Measurements from ENCODE around the gene POLR3G. TPM values are rescaled to one million over a fixed set of nuclear protein-coding genes. Genes with fewer than 3 reads are reported as not detected.

POLR3G gene
- polyA plus RNA-seq (2013, experiment 1 of 2), result 3.6 TPM
- polyA plus RNA-seq (2013, experiment 2 of 2), result 6.6 TPM

DNA sequence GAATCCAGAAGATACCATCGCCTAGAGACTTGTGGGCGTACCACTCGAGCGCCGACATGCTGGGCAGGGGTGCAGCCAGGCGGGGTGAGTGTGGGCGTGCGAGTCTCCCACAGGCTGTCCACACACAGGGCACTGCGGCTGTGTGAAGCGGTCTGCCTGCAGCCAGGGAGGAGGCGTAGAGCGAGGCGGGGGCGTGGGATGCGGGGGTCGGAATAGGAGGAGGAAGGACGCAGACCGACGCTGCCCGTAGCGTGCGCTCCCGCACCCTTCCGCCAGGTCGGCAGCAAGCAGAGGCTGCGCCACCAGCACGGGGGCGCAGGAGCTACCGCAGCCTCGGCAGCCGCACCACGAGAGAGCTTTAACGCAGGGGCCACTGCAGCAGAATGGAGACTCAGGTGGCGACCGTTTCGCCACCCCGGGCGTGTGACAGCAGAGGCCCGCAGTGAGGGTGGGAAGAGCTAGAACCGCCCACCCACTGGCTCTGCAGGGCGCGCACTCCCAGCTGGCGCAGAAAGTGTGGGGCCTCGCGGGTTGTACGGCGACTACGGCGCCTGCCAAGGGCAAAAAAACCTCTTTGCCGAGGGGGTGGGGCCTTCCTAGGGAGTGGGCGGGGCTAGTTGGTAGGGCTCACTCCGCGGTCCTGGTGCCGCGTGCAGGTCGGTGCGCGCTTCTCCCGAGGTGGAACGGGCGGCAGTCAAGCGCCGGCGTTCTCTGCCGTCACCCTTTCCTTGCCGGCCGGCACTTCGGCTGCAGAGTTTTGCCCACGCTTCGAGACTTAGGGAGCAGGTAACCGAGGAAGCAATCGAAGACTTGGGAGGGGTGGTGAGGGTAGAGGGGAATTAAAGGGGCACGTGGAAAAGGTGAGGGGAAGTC lies at the start of gene POLR3G, which contains the start of gene MBLAC2:
Gene POLR3G (plus strand): TSS at position 630 of the 873 bp plus-strand sequence. CDS start 10,704 bp downstream, outside the sequence.
Gene MBLAC2 (minus strand): TSS at position 537 of the 873 bp plus-strand sequence. CDS start 479 bp downstream, at position 58.
- H3K4me3 ChIP-seq (ENCODE audit: extremely low read depth, insufficient read depth, low read length, poor library complexity, severe bottlenecking), result peak within 1 kb of the TSS; percentile 81
- no peaks in the 10 kb centered on the region for H3K4me1 ChIP-seq (ENCODE audit: control insufficient read depth, insufficient read depth, low read length, poor library complexity, severe bottlenecking)
- H3K9me3 ChIP-seq (ENCODE audit: control insufficient read depth, low read length), result no peaks in the 10 kb centered on the region
- peak within 1 kb of the TSS; percentile 62 for H3K27ac ChIP-seq (ENCODE audit: low read depth, low read length, severe bottlenecking)
- no peaks in the 10 kb centered on the region for H3K36me3 ChIP-seq (ENCODE audit: control insufficient read depth, insufficient read depth, low read length)
- 0% methylated on average over 41 to 68 of the region's 73 CpGs for WGBS, 2 experiments (ENCODE audit: insufficient coverage in 2 of 2)

GRCh38 chr5:90434116-90434714 lies 40.4 kb upstream of the POLR3G start:
- Histone ChIP-seq H3K9me3 (ENCODE audit: control insufficient read depth, low read length) (no peaks in the 10 kb centered on the region), H3K27ac (ENCODE audit: low read depth, low read length, severe bottlenecking) (no peak overlapping the region), H3K4me3 (ENCODE audit: extremely low read depth, insufficient read depth, low read length, poor library complexity, severe bottlenecking) (no peak overlapping the region), H3K36me3 (ENCODE audit: control insufficient read depth, insufficient read depth, low read length) (no peaks in the 10 kb centered on the region), H3K4me1 (ENCODE audit: control insufficient read depth, insufficient read depth, low read length, poor library complexity, severe bottlenecking) (no peaks in the 10 kb centered on the region)
- whole genome bisulfite sequencing, 2 experiments (ENCODE audit: insufficient coverage in 2 of 2), result 50% methylated on average over 1 of the region's 5 CpGs; no CpG with 5 or more reads in 1 of the 2 experiments

DNA sequence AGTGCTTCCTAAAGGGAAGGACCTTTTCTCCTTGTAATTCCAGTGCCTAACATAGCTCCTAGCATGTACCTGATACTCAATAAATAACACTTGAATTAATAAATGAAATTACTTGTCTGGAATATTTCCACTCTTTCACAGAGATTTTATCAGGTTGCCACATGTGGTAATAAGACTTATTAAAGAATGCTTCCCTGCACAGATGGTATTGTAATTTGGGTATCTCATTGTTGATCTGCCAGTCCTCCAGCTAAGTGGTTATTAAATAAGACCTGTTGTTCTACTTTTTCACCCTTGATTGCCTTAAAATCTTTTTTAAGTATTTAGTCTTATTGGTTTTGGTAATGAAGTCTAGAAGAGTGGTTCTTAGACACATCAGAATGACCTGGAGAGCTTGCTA lies 37.0 kb upstream of the POLR3G start:
- H3K4me1 ChIP-seq (ENCODE audit: control insufficient read depth, insufficient read depth, low read length, poor library complexity, severe bottlenecking), result no peaks in the 10 kb centered on the region
- H3K9me3 ChIP-seq (ENCODE audit: control insufficient read depth, low read length), result no peaks in the 10 kb centered on the region
- H3K36me3 ChIP-seq (ENCODE audit: control insufficient read depth, insufficient read depth, low read length), result no peaks in the 10 kb centered on the region
- H3K27ac ChIP-seq (ENCODE audit: low read depth, low read length, severe bottlenecking), result no peak overlapping the region
- H3K4me3 ChIP-seq (ENCODE audit: extremely low read depth, insufficient read depth, low read length, poor library complexity, severe bottlenecking), result no peak overlapping the region

- Histone ChIP-seq H3K4me1 (ENCODE audit: control insufficient read depth, insufficient read depth, low read length, poor library complexity, severe bottlenecking) (no peaks in the 10 kb centered on the region), H3K4me3 (ENCODE audit: extremely low read depth, insufficient read depth, low read length, poor library complexity, severe bottlenecking) (no peak overlapping the region), H3K36me3 (ENCODE audit: control insufficient read depth, insufficient read depth, low read length) (no peaks in the 10 kb centered on the region), H3K9me3 (ENCODE audit: control insufficient read depth, low read length) (no peaks in the 10 kb centered on the region), H3K27ac (ENCODE audit: low read depth, low read length, severe bottlenecking) (no peak overlapping the region)
- 100% methylated on average over 1 of the region's 1 CpG; no CpG with 5 or more reads in 1 of the 2 experiments for WGBS, 2 experiments (ENCODE audit: insufficient coverage in 2 of 2)
Measured at GRCh38 chr5:90438100-90438499, 36.6 kb upstream of the POLR3G start.

DNA sequence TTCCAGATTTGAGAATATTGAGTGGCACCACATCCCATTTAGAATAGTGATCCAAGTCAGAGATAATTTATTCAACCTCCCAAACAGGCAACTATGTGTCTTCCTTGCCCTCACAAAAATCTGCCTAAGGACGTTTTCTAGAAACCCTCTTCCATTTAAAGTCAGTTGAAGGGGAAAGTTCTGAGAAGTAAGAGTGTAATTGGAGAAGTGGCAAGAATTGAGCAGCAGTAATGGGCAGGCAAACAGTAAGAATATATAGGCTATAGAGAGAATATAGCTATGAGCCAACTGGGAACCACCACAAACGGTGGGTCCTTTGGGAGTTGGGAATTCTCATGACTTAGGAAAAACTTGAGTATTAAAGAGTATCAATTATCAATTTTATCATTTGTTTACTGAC lies 34.0 kb upstream of the POLR3G start:
- H3K9me3 ChIP-seq (ENCODE audit: control insufficient read depth, low read length), result no peaks in the 10 kb centered on the region
- 100% methylated on average over 1 of the region's 2 CpGs; no CpG with 5 or more reads in 1 of the 2 experiments for WGBS, 2 experiments (ENCODE audit: insufficient coverage in 2 of 2)
- H3K4me3 ChIP-seq (ENCODE audit: extremely low read depth, insufficient read depth, low read length, poor library complexity, severe bottlenecking), result no peak overlapping the region
- H3K4me1 ChIP-seq (ENCODE audit: control insufficient read depth, insufficient read depth, low read length, poor library complexity, severe bottlenecking), result no peaks in the 10 kb centered on the region
- H3K36me3 ChIP-seq (ENCODE audit: control insufficient read depth, insufficient read depth, low read length), result no peaks in the 10 kb centered on the region
- no peak overlapping the region for H3K27ac ChIP-seq (ENCODE audit: low read depth, low read length, severe bottlenecking)

DNA sequence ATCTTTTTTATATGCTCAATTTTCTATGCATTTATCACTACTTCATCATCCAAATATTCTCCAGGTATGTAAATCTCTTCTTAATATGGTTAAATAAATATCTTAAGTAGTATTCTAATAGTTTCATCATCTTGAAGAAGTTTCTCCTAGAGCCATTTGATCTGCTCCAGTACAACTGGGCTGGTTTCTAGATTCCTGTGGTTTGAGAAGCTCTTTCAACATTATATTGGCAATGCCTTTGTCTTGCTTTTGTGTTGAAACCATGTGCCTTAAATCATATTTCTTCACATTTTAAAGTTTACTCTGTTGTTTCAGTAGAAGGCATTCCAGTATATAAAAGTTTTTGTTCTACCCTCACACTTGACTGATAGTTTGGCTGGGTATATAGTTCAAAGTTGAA lies 27.7 kb upstream of the POLR3G start:
- Histone ChIP-seq H3K27ac (ENCODE audit: low read depth, low read length, severe bottlenecking) (no peak overlapping the region), H3K36me3 (ENCODE audit: control insufficient read depth, insufficient read depth, low read length) (no peaks in the 10 kb centered on the region), H3K4me3 (ENCODE audit: extremely low read depth, insufficient read depth, low read length, poor library complexity, severe bottlenecking) (no peak overlapping the region), H3K9me3 (ENCODE audit: control insufficient read depth, low read length) (no peaks in the 10 kb centered on the region), H3K4me1 (ENCODE audit: control insufficient read depth, insufficient read depth, low read length, poor library complexity, severe bottlenecking) (no peaks in the 10 kb centered on the region)

DNA sequence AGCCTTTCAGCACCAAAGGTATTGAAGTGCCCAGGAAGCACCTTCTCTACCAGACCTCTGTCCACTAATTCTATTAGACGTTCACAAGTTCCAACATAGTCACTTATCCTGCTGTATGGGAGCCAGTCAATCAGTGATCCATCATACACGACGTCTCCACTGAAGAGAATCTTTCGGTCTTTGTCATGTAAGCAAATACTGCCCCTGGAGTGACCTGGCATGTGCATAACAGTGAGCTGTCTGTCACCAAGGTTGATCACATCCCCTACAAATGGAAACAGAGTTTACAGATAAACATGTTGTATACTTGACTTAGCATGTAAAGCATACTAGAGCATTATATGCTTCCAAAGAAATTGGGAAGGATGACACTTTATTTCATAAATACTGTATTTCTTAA lies 13.4 kb upstream of the POLR3G start:
- no peaks in the 10 kb centered on the region for H3K4me1 ChIP-seq (ENCODE audit: control insufficient read depth, insufficient read depth, low read length, poor library complexity, severe bottlenecking)

DNA sequence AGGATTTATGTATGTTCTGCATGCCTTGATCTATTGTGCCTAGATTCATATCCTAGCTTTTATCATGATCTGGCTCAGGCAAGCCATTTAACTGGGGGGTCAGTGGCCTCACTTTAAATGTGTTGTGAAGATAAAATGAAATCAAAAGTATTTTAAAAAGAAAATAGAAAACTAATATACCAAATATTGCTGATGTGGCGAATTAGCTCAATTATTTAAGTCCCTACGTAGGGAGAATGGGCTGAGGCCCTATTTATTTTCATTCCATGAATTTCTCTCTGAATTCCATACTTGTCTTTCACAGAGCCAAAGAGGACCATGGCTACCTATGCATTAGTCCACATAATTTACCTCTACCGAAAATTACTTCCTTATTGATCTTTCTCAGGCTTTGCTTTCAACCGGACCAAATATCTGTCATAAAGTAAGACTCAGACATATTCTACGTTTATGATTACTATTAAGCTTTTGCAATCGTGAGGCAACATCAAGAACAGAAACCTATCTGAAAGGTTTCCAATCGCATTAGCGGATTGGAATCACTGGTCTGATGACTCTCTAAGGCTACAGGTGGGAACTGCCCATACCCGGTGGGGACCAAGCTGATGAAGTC lies 1.8 kb upstream of the POLR3G start:
- WGBS, 2 experiments (ENCODE audit: insufficient coverage in 2 of 2), result 48 to 52% methylated on average over 8 to 9 of the region's 9 CpGs
- Histone ChIP-seq H3K4me1 (ENCODE audit: control insufficient read depth, insufficient read depth, low read length, poor library complexity, severe bottlenecking) (no peaks in the 10 kb centered on the region), H3K9me3 (ENCODE audit: control insufficient read depth, low read length) (no peaks in the 10 kb centered on the region), H3K27ac (ENCODE audit: low read depth, low read length, severe bottlenecking) (no peak overlapping the region), H3K4me3 (ENCODE audit: extremely low read depth, insufficient read depth, low read length, poor library complexity, severe bottlenecking) (peak overlapping the region; percentile 81), H3K36me3 (ENCODE audit: control insufficient read depth, insufficient read depth, low read length) (no peaks in the 10 kb centered on the region)

More for the DNA sequence above, 13.4 kb upstream of the POLR3G start:
- H3K4me3 ChIP-seq (ENCODE audit: extremely low read depth, insufficient read depth, low read length, poor library complexity, severe bottlenecking), result no peak overlapping the region
- H3K36me3 ChIP-seq (ENCODE audit: control insufficient read depth, insufficient read depth, low read length), result no peaks in the 10 kb centered on the region
- H3K27ac ChIP-seq (ENCODE audit: low read depth, low read length, severe bottlenecking), result no peak overlapping the region
- no peaks in the 10 kb centered on the region for H3K9me3 ChIP-seq (ENCODE audit: control insufficient read depth, low read length)
- 24 to 51% methylated on average over 3 to 4 of the region's 4 CpGs for WGBS, 2 experiments (ENCODE audit: insufficient coverage in 2 of 2)

DNA sequence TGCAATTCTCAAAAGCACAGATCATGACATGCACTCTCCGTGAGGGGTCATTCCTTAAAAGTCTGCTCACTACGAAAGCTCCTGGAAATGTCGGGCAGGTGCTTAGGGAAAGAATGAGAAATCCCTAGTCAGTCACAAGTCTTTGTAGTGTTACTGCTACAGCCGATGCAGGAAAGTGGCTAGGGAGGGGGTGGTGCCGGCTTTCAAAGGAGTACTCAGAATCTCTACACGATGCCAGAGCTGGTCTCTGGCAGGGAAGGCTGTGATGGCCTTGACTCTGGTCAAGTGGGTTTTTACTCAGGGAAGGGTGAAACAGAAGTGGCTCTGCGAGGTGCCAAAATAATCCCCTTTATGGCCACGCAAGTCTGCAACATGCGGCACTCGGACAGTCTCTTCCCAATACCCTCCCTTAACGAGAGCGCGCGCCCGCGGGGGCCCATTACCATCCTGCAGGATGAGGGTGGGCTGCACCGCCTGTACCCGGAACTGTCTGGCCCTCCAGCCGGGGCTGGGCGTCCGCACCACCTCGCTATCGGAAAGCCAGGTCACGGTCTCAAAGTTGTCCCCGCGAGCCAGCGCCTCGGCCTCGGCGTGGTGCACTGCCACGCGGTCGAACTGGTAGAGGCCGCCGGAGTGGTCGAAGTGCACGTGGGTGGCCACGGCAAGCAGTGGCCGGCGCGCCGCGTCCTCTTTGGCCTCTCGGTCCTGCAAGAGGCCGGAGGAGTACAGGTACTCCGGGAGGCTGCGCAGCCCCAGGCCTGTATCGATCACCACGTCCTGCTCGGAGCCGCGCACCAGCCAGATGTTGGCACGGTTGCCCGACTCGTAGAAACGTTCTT lies 1.0 kb upstream of the POLR3G start:
- Histone ChIP-seq H3K4me3 (ENCODE audit: extremely low read depth, insufficient read depth, low read length, poor library complexity, severe bottlenecking) (peak overlapping the region; percentile 81), H3K27ac (ENCODE audit: low read depth, low read length, severe bottlenecking) (peak overlapping the region; percentile 62), H3K9me3 (ENCODE audit: control insufficient read depth, low read length) (no peaks in the 10 kb centered on the region), H3K36me3 (ENCODE audit: control insufficient read depth, insufficient read depth, low read length) (no peaks in the 10 kb centered on the region), H3K4me1 (ENCODE audit: control insufficient read depth, insufficient read depth, low read length, poor library complexity, severe bottlenecking) (no peaks in the 10 kb centered on the region)
- 1% methylated on average over 49 to 53 of the region's 56 CpGs for WGBS, 2 experiments (ENCODE audit: insufficient coverage in 2 of 2)

GRCh38 chr5:90475436-90475980 lies 844 bp downstream of the POLR3G start:
- Histone ChIP-seq H3K4me3 (ENCODE audit: extremely low read depth, insufficient read depth, low read length, poor library complexity, severe bottlenecking) (peak overlapping the region; percentile 81), H3K4me1 (ENCODE audit: control insufficient read depth, insufficient read depth, low read length, poor library complexity, severe bottlenecking) (no peaks in the 10 kb centered on the region), H3K27ac (ENCODE audit: low read depth, low read length, severe bottlenecking) (no peak overlapping the region), H3K9me3 (ENCODE audit: control insufficient read depth, low read length) (no peaks in the 10 kb centered on the region), H3K36me3 (ENCODE audit: control insufficient read depth, insufficient read depth, low read length) (no peaks in the 10 kb centered on the region)
- WGBS, 2 experiments (ENCODE audit: insufficient coverage in 2 of 2), result 18 to 35% methylated on average over 8 to 12 of the region's 17 CpGs
